Measurements from ENCODE around the gene RNF146.
"Not testable (repeated sequence)": the region's sequence is repeated elsewhere in the genome, so short reads cannot be mapped to it uniquely, and the experiment has no call there.

Gene RNF146

GRCh38 chr6:127266178-127266891 is at the start of gene RNF146:
TSS of gene RNF146 (plus strand) at chr6:127266864. CDS start at chr6:127280339, 13,475 bp downstream.
- DNase-seq (ENCODE audit: low spot score), result peak; percentile 68

GRCh38 chr6:127219869-127220268 is 46.8 kb upstream of the RNF146 start:
- DNase-seq (ENCODE audit: low spot score), result no peak

GRCh38 chr6:127221201-127221600 is 45.5 kb upstream of the RNF146 start:
- no peak for DNase-seq (ENCODE audit: low spot score)

GRCh38 chr6:127222418-127222817 is 44.2 kb upstream of the RNF146 start:
- no peak for DNase-seq (ENCODE audit: low spot score)

- DNase-seq (ENCODE audit: low spot score), result no peak
Measured at GRCh38 chr6:127225497-127225896, 41.2 kb upstream of the RNF146 start.

- DNase-seq (ENCODE audit: low spot score), result not testable (repeated sequence)
Measured at GRCh38 chr6:127233819-127234218, 32.8 kb upstream of the RNF146 start.

GRCh38 chr6:127243501-127243900 is 23.2 kb upstream of the RNF146 start:
- no peak for DNase-seq (ENCODE audit: low spot score)

GRCh38 chr6:127247114-127248096 is 19.3 kb upstream of the RNF146 start:
- no peak for DNase-seq (ENCODE audit: low spot score)

- DNase-seq (ENCODE audit: low spot score), result no peak
Measured at GRCh38 chr6:127249621-127250020, 17.0 kb upstream of the RNF146 start.

GRCh38 chr6:127255286-127255685 is 11.4 kb upstream of the RNF146 start:
- no peak for DNase-seq (ENCODE audit: low spot score)

GRCh38 chr6:127262896-127263295 is 3.8 kb upstream of the RNF146 start:
- DNase-seq (ENCODE audit: low spot score), result no peak

GRCh38 chr6:127263481-127263880 is 3.2 kb upstream of the RNF146 start:
- no peak for DNase-seq (ENCODE audit: low spot score)

- peak; percentile 55 for DNase-seq (ENCODE audit: low spot score)
Measured at GRCh38 chr6:127266892-127267645, 405 bp downstream of the RNF146 start.

GRCh38 chr6:127267646-127268625 is 1.3 kb downstream of the RNF146 start:
- DNase-seq (ENCODE audit: low spot score), result no peak

- no peak for DNase-seq (ENCODE audit: low spot score)
Measured at GRCh38 chr6:127272576-127272975, 5.9 kb downstream of the RNF146 start.

GRCh38 chr6:127273499-127273898 is 6.8 kb downstream of the RNF146 start:
- no peak for DNase-seq (ENCODE audit: low spot score)

- no peak for DNase-seq (ENCODE audit: low spot score)
Measured at GRCh38 chr6:127276331-127276730, 9.7 kb downstream of the RNF146 start.

- no peak for DNase-seq (ENCODE audit: low spot score)
Measured at GRCh38 chr6:127277878-127278843, 11.5 kb downstream of the RNF146 start.

- no peak for DNase-seq (ENCODE audit: low spot score)
Measured at GRCh38 chr6:127279815-127280214, 13.2 kb downstream of the RNF146 start.

GRCh38 chr6:127282184-127282583 is 15.5 kb downstream of the RNF146 start:
- no peak for DNase-seq (ENCODE audit: low spot score)

Data from activated CD4-positive, alpha-beta T cell treated with anti-CD3 and anti-CD28 coated beads, Interleukin-2, Interleukin-4, amounts not matched to agents 100 ng/mL and 50 ng/mL, durations not matched to agents 16 hours and 8 hours (primary cell).